ENCODE measurements around the gene PHACTR3.

The PHACTR3 gene

GRCh38 chr20:59776059-59776603, 171.8 kb downstream of the PHACTR3 start:
- no peak overlapping the region for H3K4me3 ChIP-seq (ENCODE audit: low read depth, low read length)
- no peak overlapping the region for H3K23ac ChIP-seq (ENCODE audit: low read length)
- H3K27me3 ChIP-seq (ENCODE audit: insufficient read depth, low read length): no peaks in the 10 kb centered on the region
- H3K36me3 ChIP-seq (ENCODE audit: control insufficient read depth in 1 of 2, insufficient read depth in 2 of 2, low read length in 2 of 2): no peaks in the 10 kb centered on the region
- H3K27ac ChIP-seq (ENCODE audit: low read depth, low read length): no peak overlapping the region
- no peak overlapping the region for H2BK5ac ChIP-seq (ENCODE audit: low read depth, low read length, poor library complexity)
- DNase-seq: no peak
- H4K91ac ChIP-seq (ENCODE audit: low read depth, low read length): no peak overlapping the region
- H3K9me3 ChIP-seq (ENCODE audit: insufficient read depth, low read depth, low read length): peaks cover 5% of the 10 kb centered on the region
- H2AFZ ChIP-seq (ENCODE audit: insufficient read depth, low read length, poor library complexity): no peak overlapping the region
- no peaks in the 10 kb centered on the region for H3K79me2 ChIP-seq (ENCODE audit: control insufficient read depth, insufficient read depth, low read length, poor library complexity)
- no peak overlapping the region for H3K18ac ChIP-seq (ENCODE audit: low read length)
- H3K14ac ChIP-seq (ENCODE audit: low read length): no peak overlapping the region
- no peak overlapping the region for H2BK12ac ChIP-seq (ENCODE audit: low read length)
- H3K4me1 ChIP-seq (ENCODE audit: control insufficient read depth in 1 of 2, insufficient read depth in 2 of 2, low read length in 2 of 2): no peaks in the 10 kb centered on the region
- no peak overlapping the region for H3K9ac ChIP-seq (ENCODE audit: low read length)
- no peak overlapping the region for H2AK5ac ChIP-seq (ENCODE audit: low read length)
- no peaks in the 10 kb centered on the region for H3K79me1 ChIP-seq (ENCODE audit: low read length)
- WGBS (ENCODE audit: extremely low coverage, insufficient coverage, insufficient read length): no CpG with 5 or more reads among the region's 8 CpGs
- no peak overlapping the region for H4K12ac ChIP-seq (ENCODE audit: low read depth, low read length)
- no peak overlapping the region for H3K4me2 ChIP-seq (ENCODE audit: low read length)
- H4K8ac ChIP-seq (ENCODE audit: low read depth, low read length): no peak overlapping the region
- no peak overlapping the region for H3K4ac ChIP-seq (ENCODE audit: low read depth, low read length)
- no peak overlapping the region for H2BK120ac ChIP-seq (ENCODE audit: insufficient read depth, low read length, poor library complexity)

DNA sequence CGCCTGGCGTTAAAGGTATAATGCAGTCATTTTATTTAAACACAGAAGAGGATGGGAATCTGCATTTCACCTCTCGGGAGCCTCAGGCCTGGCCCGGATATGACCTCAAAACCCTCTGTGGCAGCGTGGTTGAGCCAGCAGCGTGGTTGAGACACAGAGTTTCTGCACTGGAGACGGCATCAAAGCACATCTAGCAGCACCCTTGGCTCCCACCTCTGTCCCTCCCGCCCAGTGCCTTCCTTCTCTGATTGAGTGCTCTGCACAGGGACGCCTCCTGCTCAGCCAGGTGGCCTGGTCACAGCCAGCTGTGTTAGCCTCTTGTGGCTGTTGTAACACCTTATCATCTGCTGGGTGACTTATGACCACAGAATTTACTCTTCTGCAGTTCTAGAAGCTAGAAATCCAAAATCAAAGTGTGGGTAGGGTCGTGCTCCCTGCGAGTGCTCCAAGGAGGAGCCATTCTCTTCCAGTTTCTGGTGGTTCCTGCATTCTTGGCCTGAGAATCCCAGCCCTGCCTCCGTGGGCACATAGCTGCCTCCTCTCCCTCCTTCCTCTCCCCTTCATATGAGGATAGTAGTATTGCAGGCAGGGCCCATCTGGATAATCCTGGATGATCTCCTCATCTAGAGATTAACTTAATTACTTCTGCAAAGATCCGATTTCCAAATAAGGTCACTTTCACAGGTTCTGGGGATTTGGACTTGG, 172.4 kb downstream of the PHACTR3 start:
- Histone ChIP-seq H3K9me3 (ENCODE audit: insufficient read depth, low read depth, low read length) (peaks cover 7% of the 10 kb centered on the region), H2AFZ (ENCODE audit: insufficient read depth, low read length, poor library complexity) (no peak overlapping the region), H3K79me2 (ENCODE audit: control insufficient read depth, insufficient read depth, low read length, poor library complexity) (no peaks in the 10 kb centered on the region), H3K9ac (ENCODE audit: low read length) (no peak overlapping the region), H3K27ac (ENCODE audit: low read depth, low read length) (no peak overlapping the region), H2AK5ac (ENCODE audit: low read length) (no peak overlapping the region), H2BK12ac (ENCODE audit: low read length) (no peak overlapping the region), H3K36me3 (ENCODE audit: control insufficient read depth in 1 of 2, insufficient read depth in 2 of 2, low read length in 2 of 2) (no peaks in the 10 kb centered on the region), H2BK5ac (ENCODE audit: low read depth, low read length, poor library complexity) (no peak overlapping the region), H3K4me3 (ENCODE audit: low read depth, low read length) (no peak overlapping the region), H3K79me1 (ENCODE audit: low read length) (no peaks in the 10 kb centered on the region), H3K23ac (ENCODE audit: low read length) (no peak overlapping the region), H3K27me3 (ENCODE audit: insufficient read depth, low read length) (no peaks in the 10 kb centered on the region), H3K4ac (ENCODE audit: low read depth, low read length) (no peak overlapping the region), H3K14ac (ENCODE audit: low read length) (no peak overlapping the region), H4K12ac (ENCODE audit: low read depth, low read length) (no peak overlapping the region), H3K18ac (ENCODE audit: low read length) (no peak overlapping the region), H4K91ac (ENCODE audit: low read depth, low read length) (no peak overlapping the region), H2BK120ac (ENCODE audit: insufficient read depth, low read length, poor library complexity) (no peak overlapping the region), H3K4me1 (ENCODE audit: control insufficient read depth in 1 of 2, insufficient read depth in 2 of 2, low read length in 2 of 2) (no peaks in the 10 kb centered on the region), H4K8ac (ENCODE audit: low read depth, low read length) (no peak overlapping the region), H3K4me2 (ENCODE audit: low read length) (no peak overlapping the region)
- no CpG with 5 or more reads among the region's 13 CpGs for WGBS (ENCODE audit: extremely low coverage, insufficient coverage, insufficient read length)
- no peak for DNase-seq

- H2AFZ ChIP-seq (ENCODE audit: insufficient read depth, low read length, poor library complexity): no peak overlapping the region
- H2AK5ac ChIP-seq (ENCODE audit: low read length): no peak overlapping the region
- no peak overlapping the region for H4K91ac ChIP-seq (ENCODE audit: low read depth, low read length)
- no peak overlapping the region for H3K4me2 ChIP-seq (ENCODE audit: low read length)
- no peak for DNase-seq
- H3K9ac ChIP-seq (ENCODE audit: low read length): no peak overlapping the region
- no peaks in the 10 kb centered on the region for H3K36me3 ChIP-seq (ENCODE audit: control insufficient read depth in 1 of 2, insufficient read depth in 2 of 2, low read length in 2 of 2)
- no peaks in the 10 kb centered on the region for H3K27me3 ChIP-seq (ENCODE audit: insufficient read depth, low read length)
- no peak overlapping the region for H3K18ac ChIP-seq (ENCODE audit: low read length)
- no peak overlapping the region for H3K4me3 ChIP-seq (ENCODE audit: low read depth, low read length)
- H2BK5ac ChIP-seq (ENCODE audit: low read depth, low read length, poor library complexity): no peak overlapping the region
- no peak overlapping the region for H3K14ac ChIP-seq (ENCODE audit: low read length)
- peaks cover 7% of the 10 kb centered on the region for H3K9me3 ChIP-seq (ENCODE audit: insufficient read depth, low read depth, low read length)
- H3K4me1 ChIP-seq (ENCODE audit: control insufficient read depth in 1 of 2, insufficient read depth in 2 of 2, low read length in 2 of 2): no peaks in the 10 kb centered on the region
- no peak overlapping the region for H3K27ac ChIP-seq (ENCODE audit: low read depth, low read length)
- H3K79me1 ChIP-seq (ENCODE audit: low read length): no peaks in the 10 kb centered on the region
- H3K23ac ChIP-seq (ENCODE audit: low read length): no peak overlapping the region
- H4K8ac ChIP-seq (ENCODE audit: low read depth, low read length): no peak overlapping the region
- H2BK120ac ChIP-seq (ENCODE audit: insufficient read depth, low read length, poor library complexity): no peak overlapping the region
- H3K4ac ChIP-seq (ENCODE audit: low read depth, low read length): no peak overlapping the region
- H2BK12ac ChIP-seq (ENCODE audit: low read length): no peak overlapping the region
- no peaks in the 10 kb centered on the region for H3K79me2 ChIP-seq (ENCODE audit: control insufficient read depth, insufficient read depth, low read length, poor library complexity)
- H4K12ac ChIP-seq (ENCODE audit: low read depth, low read length): no peak overlapping the region
- WGBS (ENCODE audit: extremely low coverage, insufficient coverage, insufficient read length): no CpG with 5 or more reads among the region's 3 CpGs
Measured at GRCh38 chr20:59777331-59777725, 173.0 kb downstream of the PHACTR3 start.

DNA sequence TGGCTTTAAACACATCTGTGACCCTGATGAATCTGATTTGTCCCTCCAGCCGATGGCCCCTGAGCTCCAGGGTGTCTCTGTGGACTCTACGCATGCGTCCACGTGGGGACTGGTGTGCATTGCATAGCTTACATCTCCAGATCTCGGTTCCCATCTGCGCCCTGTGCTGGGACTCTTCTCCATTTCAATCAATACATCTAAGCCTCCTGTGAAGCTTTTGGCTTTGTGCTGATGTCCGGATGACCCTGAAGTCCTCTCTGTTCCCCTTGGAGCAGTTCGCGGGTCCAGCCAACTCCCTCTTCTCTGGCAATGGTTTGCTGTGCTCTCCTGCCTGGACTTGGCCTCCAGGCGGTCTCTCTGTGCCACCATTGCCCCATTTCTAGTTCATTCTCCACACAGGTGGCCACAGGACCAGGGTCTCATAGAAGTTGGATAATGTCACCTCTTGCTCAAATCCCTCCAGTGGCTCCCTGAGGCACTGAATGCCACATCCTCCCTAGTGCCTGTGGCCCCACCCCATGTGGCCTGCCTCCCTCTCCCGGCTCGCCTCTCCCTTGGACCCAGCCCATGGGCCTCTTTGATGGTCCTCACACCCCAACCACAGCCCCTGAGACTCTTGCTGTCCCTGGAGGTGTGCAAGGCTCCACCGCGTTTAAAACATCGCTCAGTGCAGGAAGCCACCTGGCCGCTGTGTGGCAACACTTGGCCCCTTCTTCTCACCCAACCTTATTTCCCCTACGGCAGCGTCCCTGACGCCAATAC, 173.7 kb downstream of the PHACTR3 start:
- no CpG with 5 or more reads among the region's 19 CpGs for WGBS (ENCODE audit: extremely low coverage, insufficient coverage, insufficient read length)
- Histone ChIP-seq H3K4me2 (ENCODE audit: low read length) (no peak overlapping the region), H3K14ac (ENCODE audit: low read length) (no peak overlapping the region), H3K4me1 (ENCODE audit: control insufficient read depth in 1 of 2, insufficient read depth in 2 of 2, low read length in 2 of 2) (no peaks in the 10 kb centered on the region), H4K12ac (ENCODE audit: low read depth, low read length) (no peak overlapping the region), H3K9ac (ENCODE audit: low read length) (no peak overlapping the region), H3K23ac (ENCODE audit: low read length) (no peak overlapping the region), H4K91ac (ENCODE audit: low read depth, low read length) (no peak overlapping the region), H4K8ac (ENCODE audit: low read depth, low read length) (no peak overlapping the region), H3K27me3 (ENCODE audit: insufficient read depth, low read length) (no peaks in the 10 kb centered on the region), H3K79me2 (ENCODE audit: control insufficient read depth, insufficient read depth, low read length, poor library complexity) (no peaks in the 10 kb centered on the region), H3K4ac (ENCODE audit: low read depth, low read length) (no peak overlapping the region), H2BK12ac (ENCODE audit: low read length) (no peak overlapping the region), H3K18ac (ENCODE audit: low read length) (no peak overlapping the region), H3K36me3 (ENCODE audit: control insufficient read depth in 1 of 2, insufficient read depth in 2 of 2, low read length in 2 of 2) (no peaks in the 10 kb centered on the region), H3K27ac (ENCODE audit: low read depth, low read length) (no peak overlapping the region), H2BK5ac (ENCODE audit: low read depth, low read length, poor library complexity) (no peak overlapping the region), H2AK5ac (ENCODE audit: low read length) (no peak overlapping the region), H3K4me3 (ENCODE audit: low read depth, low read length) (no peak overlapping the region), H3K9me3 (ENCODE audit: insufficient read depth, low read depth, low read length) (peaks cover 7% of the 10 kb centered on the region), H2BK120ac (ENCODE audit: insufficient read depth, low read length, poor library complexity) (no peak overlapping the region), H2AFZ (ENCODE audit: insufficient read depth, low read length, poor library complexity) (no peak overlapping the region), H3K79me1 (ENCODE audit: low read length) (no peaks in the 10 kb centered on the region)
- no peak for DNase-seq
